Osteocyte (in vitro differentiated cells): ENCODE results near the gene TDRD3. TPM values are rescaled to one million over a fixed set of nuclear protein-coding genes. Genes with fewer than 3 reads are reported as not detected.

Experiments used
- DNase-seq: peaks from one replicate; pipeline ENCODE4 v3.0.0; 2021; ENCODE audit warnings: mixed read lengths; ENCODE audit not compliant: unreplicated experiment; ENCODE audit errors: extremely low spot score
- H3K27ac Mint-ChIP-seq: one replicate; pipeline ENCODE4 v1.8.0; 2021; ENCODE audit warnings: mild to moderate bottlenecking, mixed read lengths; ENCODE audit not compliant: unreplicated experiment
- H3K27me3 Mint-ChIP-seq: one replicate; pipeline ENCODE4 v1.8.0; 2021; ENCODE audit warnings: mixed read lengths; ENCODE audit not compliant: unreplicated experiment
- H3K36me3 Mint-ChIP-seq: one replicate; pipeline ENCODE4 v1.8.0; 2021; ENCODE audit warnings: mixed read lengths; ENCODE audit not compliant: unreplicated experiment
- H3K4me1 Mint-ChIP-seq: one replicate; pipeline ENCODE4 v1.8.0; 2021; ENCODE audit warnings: mixed read lengths; ENCODE audit not compliant: unreplicated experiment
- H3K4me3 Mint-ChIP-seq: one replicate; pipeline ENCODE4 v1.8.0; 2021; ENCODE audit warnings: mild to moderate bottlenecking, moderate library complexity, mixed read lengths; ENCODE audit not compliant: unreplicated experiment
- H3K9me3 Mint-ChIP-seq: one replicate; pipeline ENCODE4 v1.8.0; 2021; ENCODE audit warnings: mixed read lengths; ENCODE audit not compliant: unreplicated experiment
- total RNA-seq: library from RNA; stranded (reverse); gene quantifications from 2 replicates; pipeline ENCODE4 v1.2.1, GENCODE V29; 2021
- TF ChIP-seq, protein P1 (sequence below): fragments of 200-600 bp; sonication (generic); IDR thresholded peaks from 2 replicates; pipeline ENCODE4 v1.5.0; 2021; ENCODE audit warnings: antibody characterized with exemption, mild to moderate bottlenecking, moderate library complexity

Gene TDRD3
- total RNA-seq, 1 donor from 2014 or later: 27.6 TPM

DNA sequence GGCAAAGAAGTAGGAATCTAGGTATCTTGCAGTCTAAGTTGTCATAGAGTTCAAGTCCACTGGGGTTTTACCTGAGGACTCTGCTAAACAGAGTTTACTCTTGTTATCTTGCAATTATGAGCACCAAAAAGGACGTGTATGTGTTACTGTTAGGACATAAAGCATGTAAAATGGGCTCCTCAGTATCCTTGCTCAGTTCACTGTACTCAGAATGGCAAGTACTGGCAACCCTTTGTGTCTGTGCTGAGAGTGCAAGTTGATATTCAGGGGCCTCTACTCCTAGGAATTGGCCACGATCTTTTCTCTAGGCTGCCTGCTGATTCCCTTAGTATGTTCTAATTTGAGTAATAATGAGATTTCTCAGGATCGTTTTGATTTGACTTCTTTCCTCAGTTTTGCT, 13.3 kb downstream of the TDRD3 start:
- H3K27ac Mint-ChIP-seq: no peak overlapping the region
- no peak for DNase-seq
- H3K9me3 Mint-ChIP-seq: no peaks in the 10 kb centered on the region

DNA sequence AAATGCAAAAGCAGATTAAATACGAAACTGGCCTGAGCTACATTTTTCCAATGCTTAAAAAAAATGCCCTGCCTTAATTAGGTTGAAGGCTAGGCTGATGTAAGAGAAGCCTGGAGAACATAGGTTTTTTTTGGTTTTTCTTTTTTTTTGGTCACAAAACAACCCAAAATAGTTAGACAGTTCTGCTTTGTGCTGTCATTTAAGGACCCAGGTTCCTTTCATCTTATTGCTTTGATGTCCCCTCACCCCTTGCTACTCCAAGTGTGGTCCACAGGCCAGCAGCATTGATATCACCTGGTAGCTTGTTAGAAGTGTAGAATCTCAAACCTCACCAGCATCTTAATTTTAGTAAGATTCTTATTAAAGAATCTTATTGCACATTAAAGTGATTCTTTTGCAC, 14.4 kb downstream of the TDRD3 start:
- peaks cover 6% of the 10 kb centered on the region for H3K36me3 Mint-ChIP-seq
- no peak for DNase-seq
- no peak overlapping the region for H3K27ac Mint-ChIP-seq
- H3K27me3 Mint-ChIP-seq: no peaks in the 10 kb centered on the region
- H3K4me3 Mint-ChIP-seq: no peak overlapping the region
- no peaks in the 10 kb centered on the region for H3K9me3 Mint-ChIP-seq
- TF ChIP-seq, protein P1, sequence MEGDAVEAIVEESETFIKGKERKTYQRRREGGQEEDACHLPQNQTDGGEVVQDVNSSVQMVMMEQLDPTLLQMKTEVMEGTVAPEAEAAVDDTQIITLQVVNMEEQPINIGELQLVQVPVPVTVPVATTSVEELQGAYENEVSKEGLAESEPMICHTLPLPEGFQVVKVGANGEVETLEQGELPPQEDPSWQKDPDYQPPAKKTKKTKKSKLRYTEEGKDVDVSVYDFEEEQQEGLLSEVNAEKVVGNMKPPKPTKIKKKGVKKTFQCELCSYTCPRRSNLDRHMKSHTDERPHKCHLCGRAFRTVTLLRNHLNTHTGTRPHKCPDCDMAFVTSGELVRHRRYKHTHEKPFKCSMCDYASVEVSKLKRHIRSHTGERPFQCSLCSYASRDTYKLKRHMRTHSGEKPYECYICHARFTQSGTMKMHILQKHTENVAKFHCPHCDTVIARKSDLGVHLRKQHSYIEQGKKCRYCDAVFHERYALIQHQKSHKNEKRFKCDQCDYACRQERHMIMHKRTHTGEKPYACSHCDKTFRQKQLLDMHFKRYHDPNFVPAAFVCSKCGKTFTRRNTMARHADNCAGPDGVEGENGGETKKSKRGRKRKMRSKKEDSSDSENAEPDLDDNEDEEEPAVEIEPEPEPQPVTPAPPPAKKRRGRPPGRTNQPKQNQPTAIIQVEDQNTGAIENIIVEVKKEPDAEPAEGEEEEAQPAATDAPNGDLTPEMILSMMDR: no peak
- H3K4me1 Mint-ChIP-seq: peaks cover 14% of the 10 kb centered on the region

More for the DNA sequence above, 13.3 kb downstream of the TDRD3 start:
- no peaks in the 10 kb centered on the region for H3K27me3 Mint-ChIP-seq
- H3K4me3 Mint-ChIP-seq: no peak overlapping the region
- peaks cover 6% of the 10 kb centered on the region for H3K36me3 Mint-ChIP-seq
- TF ChIP-seq, protein P1: no peak
- H3K4me1 Mint-ChIP-seq: peaks cover 14% of the 10 kb centered on the region

DNA sequence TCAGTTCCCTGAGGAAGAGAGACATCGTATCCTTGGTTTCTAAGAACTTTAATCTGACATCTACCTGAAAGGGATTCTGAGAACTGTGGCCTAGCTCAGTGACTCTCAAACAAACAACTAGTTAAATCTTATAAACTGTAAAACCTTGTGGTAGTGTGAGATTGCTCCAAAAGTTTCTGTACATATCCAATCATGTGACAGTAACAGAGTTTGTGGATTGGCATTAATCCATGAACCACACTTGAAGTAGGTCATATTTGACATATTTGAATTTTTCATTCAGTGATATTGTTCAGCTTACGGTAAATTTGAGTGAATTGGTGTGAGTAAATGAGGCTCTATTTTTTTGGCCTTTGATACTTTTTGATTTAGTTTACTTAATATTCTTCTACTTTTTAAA, 15.0 kb downstream of the TDRD3 start:
- no peak overlapping the region for H3K4me3 Mint-ChIP-seq
- peaks cover 6% of the 10 kb centered on the region for H3K36me3 Mint-ChIP-seq
- DNase-seq: no peak
- TF ChIP-seq, protein P1: no peak
- H3K4me1 Mint-ChIP-seq: peaks cover 14% of the 10 kb centered on the region
- no peaks in the 10 kb centered on the region for H3K9me3 Mint-ChIP-seq
- no peak overlapping the region for H3K27ac Mint-ChIP-seq
- H3K27me3 Mint-ChIP-seq: no peaks in the 10 kb centered on the region

DNA sequence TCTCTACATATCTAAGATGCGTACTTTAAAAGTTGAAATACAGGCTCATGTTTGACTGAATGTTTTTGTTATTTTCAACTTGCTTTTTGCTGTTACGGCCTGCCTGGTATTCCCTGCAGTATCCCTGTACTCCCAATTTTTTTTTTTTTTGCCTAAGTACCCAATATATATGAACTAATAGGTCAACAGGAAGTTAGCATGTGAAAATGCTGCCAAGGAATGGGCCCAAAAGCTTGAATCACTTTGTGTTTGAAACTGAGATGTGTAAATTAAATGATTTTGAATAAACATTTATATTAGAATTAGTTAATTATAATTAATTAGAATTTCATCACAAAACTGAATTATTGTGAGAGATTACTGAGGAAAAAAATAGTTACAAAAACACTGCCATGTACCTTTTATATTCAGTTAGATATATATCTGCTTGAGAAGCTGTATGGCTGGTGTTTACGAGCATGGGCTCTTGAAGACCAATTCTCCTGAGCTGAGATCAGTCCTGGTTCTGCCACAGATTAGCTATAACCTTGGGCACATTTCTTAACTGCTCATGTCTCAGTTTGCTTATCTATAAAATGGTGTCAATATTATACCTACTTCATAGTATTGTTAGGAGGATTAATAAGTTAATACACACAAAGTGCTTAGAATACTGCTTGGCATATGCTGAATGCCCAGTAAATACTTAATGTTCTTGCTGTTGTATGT, 16.0 kb downstream of the TDRD3 start:
- no peak for DNase-seq
- Mint-ChIP-seq H3K27ac (no peak overlapping the region), H3K4me1 (peaks cover 14% of the 10 kb centered on the region), H3K4me3 (no peak overlapping the region), H3K9me3 (no peaks in the 10 kb centered on the region), H3K36me3 (peaks cover 4% of the 10 kb centered on the region), H3K27me3 (no peaks in the 10 kb centered on the region)
- TF ChIP-seq, protein P1: no peak

DNA sequence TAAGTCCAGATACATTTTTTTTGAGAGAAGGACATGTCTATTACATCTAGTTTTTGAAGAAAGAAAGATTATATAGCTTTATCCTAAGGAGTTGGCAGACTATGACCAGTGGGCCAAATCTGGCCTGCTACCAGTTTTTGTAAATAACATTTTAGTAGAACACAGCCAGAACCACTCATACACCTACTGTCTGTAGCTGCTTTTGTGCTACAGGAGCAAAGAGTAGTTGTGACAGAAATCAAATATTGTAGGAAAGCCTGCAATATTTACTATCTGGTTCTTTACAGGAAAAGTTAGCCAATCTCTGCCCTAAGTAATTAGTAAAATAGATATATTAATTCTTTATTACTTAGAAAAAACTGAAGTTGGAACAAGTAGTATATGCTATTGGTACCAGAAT, 17.2 kb downstream of the TDRD3 start:
- DNase-seq: no peak
- Mint-ChIP-seq H3K27ac (no peak overlapping the region), H3K27me3 (no peaks in the 10 kb centered on the region), H3K4me1 (peaks cover 14% of the 10 kb centered on the region), H3K36me3 (no peaks in the 10 kb centered on the region), H3K9me3 (peaks cover 4% of the 10 kb centered on the region), H3K4me3 (no peak overlapping the region)
- TF ChIP-seq, protein P1: no peak
